HG03378 (cell line): ENCODE results near the gene H2BK1.

Experiments used
- ATAC-seq: cut with Tn5 transposase; IDR thresholded peaks from one replicate; pipeline ENCODE4 v1.9.1; 2021; ENCODE audit warnings: mild to moderate bottlenecking, moderate library complexity; ENCODE audit not compliant: unreplicated experiment

H2BK1 gene

GRCh38 chr7:151245360-151246101, 35.2 kb upstream of the H2BK1 start:
- no peak for ATAC-seq

- ATAC-seq, result no peak
These were observed 34.6 kb upstream of the H2BK1 start for GRCh38 chr7:151244841-151245346.

DNA sequence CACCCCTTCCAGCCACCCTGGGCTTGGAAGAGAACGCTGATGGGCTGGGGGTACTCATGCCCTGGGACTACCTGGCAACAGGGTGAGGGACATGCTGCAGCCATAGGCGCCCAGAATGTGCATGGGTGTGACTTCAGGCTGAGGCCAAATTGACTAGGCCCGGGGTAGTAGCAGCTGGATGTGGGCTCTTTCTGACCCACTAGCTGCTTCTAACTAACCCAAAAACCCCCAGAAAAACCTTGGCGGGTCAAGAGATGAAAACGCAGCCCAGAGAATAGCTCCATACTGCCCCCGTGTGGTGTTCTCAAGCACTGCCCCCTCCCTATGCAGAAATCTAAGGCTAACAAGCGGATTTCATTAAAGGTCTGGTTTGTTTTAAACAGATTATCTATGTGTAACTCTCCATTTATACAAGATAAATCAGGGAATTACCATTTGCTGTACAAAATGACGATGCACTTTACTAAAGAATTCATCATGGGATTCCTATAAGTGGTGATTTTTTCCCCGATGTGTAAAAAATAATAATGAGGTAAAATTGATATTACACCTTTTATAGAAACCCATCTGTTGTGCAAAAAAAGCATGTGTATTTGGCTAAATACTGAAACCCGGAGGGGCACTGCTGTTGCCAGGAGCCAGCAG, 34.0 kb upstream of the H2BK1 start:
- ATAC-seq, result no peak

- ATAC-seq, result no peak
These were observed 33.3 kb upstream of the H2BK1 start for GRCh38 chr7:151243408-151244195.

GRCh38 chr7:151243045-151243349, 32.7 kb upstream of the H2BK1 start:
- ATAC-seq, result no peak

GRCh38 chr7:151242159-151243044, 32.1 kb upstream of the H2BK1 start:
- ATAC-seq, result no peak

DNA sequence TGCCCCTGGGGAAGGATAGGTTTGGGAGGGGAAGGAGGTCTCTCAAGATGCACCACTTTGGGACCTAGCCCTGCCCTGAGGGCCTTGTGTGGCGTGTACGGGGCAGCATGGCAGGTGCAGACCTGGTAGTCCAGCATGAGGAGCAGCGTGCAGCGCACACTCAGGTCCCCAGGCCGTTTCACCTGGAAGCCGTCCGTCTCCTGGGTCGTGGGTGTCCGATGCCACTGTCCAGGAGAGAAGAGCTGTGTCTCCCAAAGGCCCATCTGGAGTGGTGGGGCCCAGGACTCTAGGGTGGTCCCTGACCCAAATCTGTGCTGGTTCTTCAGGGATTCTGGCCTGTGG, 31.4 kb upstream of the H2BK1 start:
- no peak for ATAC-seq

- ATAC-seq, result no peak
These were observed 30.9 kb upstream of the H2BK1 start for GRCh38 chr7:151240942-151241754.

- no peak for ATAC-seq
These were observed 30.2 kb upstream of the H2BK1 start for GRCh38 chr7:151240536-151240935.

DNA sequence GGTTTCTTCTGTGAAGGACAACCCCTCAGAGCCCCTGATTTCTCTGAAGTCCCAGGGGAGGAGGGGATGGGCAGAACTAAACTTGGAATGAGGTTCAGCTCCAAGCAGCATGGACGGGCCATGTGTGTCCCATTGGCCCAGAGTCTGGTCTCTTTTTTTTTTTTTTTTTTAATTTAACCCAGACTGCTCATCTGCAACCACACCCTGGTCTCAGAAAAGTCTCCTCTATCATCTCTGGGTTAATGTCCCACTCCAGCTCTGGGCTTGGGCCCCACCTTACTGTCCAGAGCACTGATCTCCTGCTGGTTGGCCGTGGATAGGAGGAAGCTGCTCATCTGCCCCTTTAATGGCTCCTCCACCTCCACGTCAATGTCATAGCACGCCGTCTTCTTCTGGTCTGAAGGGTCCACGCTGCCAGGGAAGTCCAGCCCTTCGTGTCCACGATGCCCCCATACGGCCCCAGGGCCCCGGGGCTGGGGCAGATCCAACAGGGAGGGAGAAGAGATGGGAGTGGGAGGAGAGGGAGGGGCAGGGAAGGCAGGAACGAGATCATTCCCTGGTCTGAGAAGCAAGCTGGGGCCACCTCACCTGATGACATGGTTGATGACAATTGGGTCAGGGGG, 29.7 kb upstream of the H2BK1 start:
- no peak for ATAC-seq

GRCh38 chr7:151238924-151239836, 28.9 kb upstream of the H2BK1 start:
- ATAC-seq, result no peak

- ATAC-seq, result no peak
These were observed 28.0 kb upstream of the H2BK1 start for GRCh38 chr7:151238190-151238810.

DNA sequence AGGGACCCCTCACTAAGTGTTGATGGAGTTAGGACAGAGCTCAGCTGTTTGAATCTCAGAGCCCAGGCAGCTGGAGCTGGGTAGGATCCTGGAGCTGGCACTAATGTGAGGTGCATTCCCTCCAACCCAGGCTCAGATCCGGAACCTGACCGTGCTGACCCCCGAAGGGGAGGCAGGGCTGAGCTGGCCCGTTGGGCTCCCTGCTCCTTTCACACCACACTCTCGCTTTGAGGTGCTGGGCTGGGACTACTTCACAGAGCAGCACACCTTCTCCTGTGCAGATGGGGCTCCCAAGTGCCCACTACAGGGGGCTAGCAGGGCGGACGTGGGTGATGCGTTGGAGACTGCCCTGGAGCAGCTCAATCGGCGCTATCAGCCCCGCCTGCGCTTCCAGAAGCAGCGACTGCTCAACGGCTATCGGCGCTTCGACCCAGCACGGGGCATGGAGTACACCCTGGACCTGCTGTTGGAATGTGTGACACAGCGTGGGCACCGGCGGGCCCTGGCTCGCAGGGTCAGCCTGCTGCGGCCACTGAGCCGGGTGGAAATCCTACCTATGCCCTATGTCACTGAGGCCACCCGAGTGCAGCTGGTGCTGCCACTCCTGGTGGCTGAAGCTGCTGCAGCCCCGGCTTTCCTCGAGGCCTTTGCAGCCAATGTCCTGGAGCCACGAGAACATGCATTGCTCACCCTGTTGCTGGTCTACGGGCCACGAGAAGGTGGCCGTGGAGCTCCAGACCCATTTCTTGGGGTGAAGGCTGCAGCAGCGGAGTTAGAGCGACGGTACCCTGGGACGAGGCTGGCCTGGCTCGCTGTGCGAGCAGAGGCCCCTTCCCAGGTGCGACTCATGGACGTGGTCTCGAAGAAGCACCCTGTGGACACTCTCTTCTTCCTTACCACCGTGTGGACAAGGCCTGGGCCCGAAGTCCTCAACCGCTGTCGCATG, 27.2 kb upstream of the H2BK1 start:
- no peak for ATAC-seq

DNA sequence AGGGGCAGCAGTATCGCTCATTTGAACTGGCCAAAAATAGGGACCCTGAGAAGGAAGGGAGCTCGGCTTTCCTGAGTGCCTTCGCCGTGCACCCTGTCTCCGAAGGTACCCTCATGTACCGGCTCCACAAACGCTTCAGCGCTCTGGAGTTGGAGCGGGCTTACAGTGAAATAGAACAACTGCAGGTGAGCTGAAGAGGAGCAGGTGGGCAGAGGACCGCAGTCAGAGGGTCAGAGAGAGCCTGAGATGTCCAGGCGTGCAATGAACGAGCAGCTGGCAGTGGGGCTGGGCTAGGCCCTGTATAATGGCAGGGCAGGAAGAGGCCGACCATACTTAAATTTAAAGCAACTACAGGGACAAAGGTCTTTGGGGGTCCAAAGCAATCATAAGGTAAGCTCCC, 26.1 kb upstream of the H2BK1 start:
- ATAC-seq, result no peak

GRCh38 chr7:151235091-151235787, 25.0 kb upstream of the H2BK1 start:
- no peak for ATAC-seq

DNA sequence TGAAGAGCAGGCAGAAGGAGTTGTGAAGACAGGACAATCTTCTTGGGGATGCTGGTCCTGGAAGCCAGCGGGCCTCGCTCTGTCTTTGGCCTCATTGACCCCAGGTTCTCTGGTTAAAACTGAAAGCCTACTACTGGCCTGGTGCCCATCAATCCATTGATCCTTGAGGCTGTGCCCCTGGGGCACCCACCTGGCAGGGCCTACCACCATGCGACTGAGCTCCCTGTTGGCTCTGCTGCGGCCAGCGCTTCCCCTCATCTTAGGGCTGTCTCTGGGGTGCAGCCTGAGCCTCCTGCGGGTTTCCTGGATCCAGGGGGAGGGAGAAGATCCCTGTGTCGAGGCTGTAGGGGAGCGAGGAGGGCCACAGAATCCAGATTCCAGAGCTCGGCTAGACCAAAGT, 23.5 kb upstream of the H2BK1 start:
- no peak for ATAC-seq
